Rectal smooth muscle tissue (tissue), 1 donor: ENCODE data around the gene MYH14.

Experiments used
- H3K27ac ChIP-seq: one replicate; pipeline ENCODE4 v1.7.0; 2013; ENCODE audit warnings: low read depth, low read length, inconsistent platforms
- H3K27me3 ChIP-seq: one replicate; pipeline ENCODE4 v1.7.0; 2013; ENCODE audit warnings: low read length; ENCODE audit not compliant: control insufficient read depth, insufficient read depth
- H3K36me3 ChIP-seq: one replicate; pipeline ENCODE4 v1.7.0; 2013; ENCODE audit warnings: low read length; ENCODE audit not compliant: control insufficient read depth, insufficient read depth
- H3K4me1 ChIP-seq: one replicate; pipeline ENCODE4 v1.7.0; 2013; ENCODE audit warnings: low read length; ENCODE audit not compliant: control insufficient read depth, insufficient read depth
- H3K4me3 ChIP-seq: one replicate; pipeline ENCODE4 v1.7.0; 2013; ENCODE audit warnings: low read length
- H3K9ac ChIP-seq: one replicate; pipeline ENCODE4 v1.7.0; 2013; ENCODE audit warnings: low read length

The MYH14 gene

DNA sequence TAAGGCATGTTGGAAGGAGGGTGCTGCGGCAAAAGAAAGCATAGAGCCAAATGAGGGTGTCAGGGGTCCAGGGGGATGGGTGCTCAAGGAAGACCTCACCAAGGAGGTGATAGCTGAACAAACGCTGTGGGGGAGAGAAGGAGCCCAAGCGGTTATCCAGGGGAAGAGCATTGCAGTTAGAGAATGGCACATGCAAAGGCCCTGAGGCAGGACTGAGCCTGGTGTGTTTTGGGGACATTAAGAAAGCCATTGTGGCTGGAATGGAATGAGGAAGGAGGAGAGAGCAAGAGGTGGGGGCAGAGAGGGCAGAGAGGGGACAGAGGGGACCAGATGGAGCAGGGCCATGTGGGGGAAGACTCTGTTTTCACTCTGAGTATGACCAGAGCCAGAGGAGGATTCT is 6.1 kb upstream of the MYH14 start:
- no peak overlapping the region for H3K9ac ChIP-seq
- H3K27me3 ChIP-seq: no peaks in the 10 kb centered on the region
- H3K36me3 ChIP-seq: peaks cover 2% of the 10 kb centered on the region
- H3K4me1 ChIP-seq: no peaks in the 10 kb centered on the region
- H3K27ac ChIP-seq: no peak overlapping the region
- no peak overlapping the region for H3K4me3 ChIP-seq

DNA sequence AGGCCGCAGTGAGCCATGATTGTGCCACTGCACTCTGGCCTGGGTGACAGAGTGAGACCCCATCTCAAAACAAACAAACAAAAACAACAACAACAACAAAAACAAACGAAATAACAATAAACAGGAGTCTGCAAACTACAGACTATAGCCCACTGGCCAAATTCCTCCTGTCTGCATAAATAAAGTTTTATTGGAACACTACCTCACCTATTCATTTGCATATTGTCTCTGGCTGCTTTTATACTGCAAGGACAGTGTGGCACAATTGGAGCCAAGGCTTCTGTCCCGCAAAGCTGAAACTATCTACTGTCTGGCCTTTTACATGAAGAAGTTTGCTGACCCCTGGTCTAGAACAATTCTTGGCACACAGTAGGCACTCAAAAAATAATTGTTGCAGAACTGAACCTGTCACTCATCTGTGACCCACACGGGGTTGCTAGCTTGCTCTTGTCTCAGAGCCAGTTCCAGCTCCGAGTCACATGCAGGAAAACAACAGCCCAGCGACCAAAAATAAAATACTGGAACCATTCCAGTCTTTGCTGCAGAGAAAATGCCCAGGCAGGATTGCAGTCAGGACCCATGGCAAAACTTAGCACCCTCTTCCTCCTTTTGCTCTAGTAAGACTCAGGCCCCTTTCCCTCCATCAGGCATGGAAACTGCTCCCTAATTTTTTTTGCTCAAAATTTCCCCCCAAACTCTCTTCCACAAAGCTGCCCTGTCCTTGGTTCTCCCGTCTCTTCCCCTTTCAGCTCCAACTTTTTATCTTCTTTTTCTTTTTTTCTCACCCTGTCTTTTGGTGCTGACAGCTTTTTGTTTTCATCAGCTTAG is 4.8 kb upstream of the MYH14 start:
- Histone ChIP-seq H3K4me3 (no peak overlapping the region), H3K4me1 (no peaks in the 10 kb centered on the region), H3K27me3 (no peaks in the 10 kb centered on the region), H3K36me3 (peaks cover 2% of the 10 kb centered on the region), H3K27ac (no peak overlapping the region), H3K9ac (no peak overlapping the region)

DNA sequence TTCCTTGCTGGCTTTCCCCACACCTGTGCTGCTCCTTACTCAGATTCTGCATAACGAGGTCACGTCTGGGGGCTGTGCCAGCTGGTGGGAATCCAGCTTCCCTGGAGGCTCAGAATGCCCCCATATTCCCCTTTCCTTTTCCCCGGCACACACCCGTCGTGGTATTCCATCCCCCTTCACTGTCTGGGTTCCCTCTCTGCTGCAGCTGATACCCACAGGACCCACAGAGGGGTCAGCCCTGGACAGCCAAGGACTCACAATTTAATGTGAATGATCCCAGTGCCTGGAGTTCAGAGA is 4.2 kb upstream of the MYH14 start:
- Histone ChIP-seq H3K36me3 (peaks cover 2% of the 10 kb centered on the region), H3K9ac (no peak overlapping the region), H3K4me1 (no peaks in the 10 kb centered on the region), H3K27me3 (peaks cover 4% of the 10 kb centered on the region), H3K4me3 (no peak overlapping the region), H3K27ac (no peak overlapping the region)

DNA sequence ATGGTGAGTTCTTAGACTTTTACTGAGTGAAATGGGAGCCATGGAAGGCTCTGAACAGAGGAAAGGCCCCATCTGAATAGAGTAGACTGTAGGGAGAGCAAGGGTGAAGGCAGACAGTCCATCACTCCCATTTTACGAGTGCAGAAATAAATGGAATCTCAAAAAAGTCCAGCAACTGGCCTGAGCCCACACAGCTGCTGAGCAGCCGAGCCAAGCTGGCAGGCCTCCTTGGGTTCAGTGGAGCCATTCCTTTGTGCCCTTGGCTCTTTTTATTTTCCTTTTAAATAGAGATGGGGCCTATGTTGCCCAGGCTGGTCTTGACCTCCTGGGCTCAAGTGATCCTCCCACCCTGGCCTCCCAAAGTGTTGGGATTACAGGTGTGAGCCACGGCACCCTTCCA is 1.0 kb upstream of the MYH14 start:
- no peak overlapping the region for H3K9ac ChIP-seq
- H3K4me3 ChIP-seq: no peak overlapping the region
- H3K27ac ChIP-seq: no peak overlapping the region
- H3K4me1 ChIP-seq: no peaks in the 10 kb centered on the region
- peaks cover 10% of the 10 kb centered on the region for H3K27me3 ChIP-seq
- peaks cover under 1% of the 10 kb centered on the region for H3K36me3 ChIP-seq

DNA sequence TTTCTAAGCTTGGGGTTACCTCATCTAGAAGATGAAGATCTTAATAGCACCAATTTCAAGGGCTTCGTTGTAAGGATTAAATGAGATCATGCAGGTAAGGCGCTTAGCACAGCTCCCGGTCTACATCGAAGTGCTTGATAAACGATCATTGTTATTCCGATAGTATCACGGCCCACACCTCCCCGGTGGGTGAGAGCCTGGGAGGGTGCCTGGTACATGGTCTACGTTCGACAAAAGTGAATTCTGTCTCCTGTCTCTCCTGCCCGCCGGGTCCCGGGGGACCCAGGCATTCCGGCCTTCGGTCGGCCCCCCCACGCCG is 501 bp upstream of the MYH14 start:
- H3K27ac ChIP-seq: no peak overlapping the region
- H3K36me3 ChIP-seq: no peaks in the 10 kb centered on the region
- no peaks in the 10 kb centered on the region for H3K4me1 ChIP-seq
- peak overlapping the region; percentile 19 for H3K4me3 ChIP-seq
- H3K27me3 ChIP-seq: peaks cover 10% of the 10 kb centered on the region
- H3K9ac ChIP-seq: no peak overlapping the region

DNA sequence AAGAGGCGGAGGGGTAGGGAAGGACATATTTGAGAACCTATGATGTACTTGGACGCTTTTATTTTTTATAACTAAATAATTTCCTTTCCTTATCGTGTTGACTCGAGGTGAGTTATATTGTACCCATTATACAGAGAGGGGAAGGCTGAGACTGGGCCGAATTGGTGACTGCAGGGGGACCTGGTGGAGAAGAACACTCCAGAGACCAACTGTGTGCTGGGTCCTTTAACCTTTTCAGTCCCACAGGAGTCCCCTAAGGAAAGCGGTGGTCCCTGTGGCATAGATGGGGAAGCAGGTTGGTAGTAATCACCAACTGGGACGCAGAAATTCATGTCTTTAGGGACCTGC is 633 bp downstream of the MYH14 start:
- H3K4me1 ChIP-seq: no peaks in the 10 kb centered on the region
- H3K9ac ChIP-seq: no peak overlapping the region
- H3K36me3 ChIP-seq: no peaks in the 10 kb centered on the region
- no peak overlapping the region for H3K27ac ChIP-seq
- peak overlapping the region; percentile 32 for H3K4me3 ChIP-seq
- peaks cover 10% of the 10 kb centered on the region for H3K27me3 ChIP-seq

DNA sequence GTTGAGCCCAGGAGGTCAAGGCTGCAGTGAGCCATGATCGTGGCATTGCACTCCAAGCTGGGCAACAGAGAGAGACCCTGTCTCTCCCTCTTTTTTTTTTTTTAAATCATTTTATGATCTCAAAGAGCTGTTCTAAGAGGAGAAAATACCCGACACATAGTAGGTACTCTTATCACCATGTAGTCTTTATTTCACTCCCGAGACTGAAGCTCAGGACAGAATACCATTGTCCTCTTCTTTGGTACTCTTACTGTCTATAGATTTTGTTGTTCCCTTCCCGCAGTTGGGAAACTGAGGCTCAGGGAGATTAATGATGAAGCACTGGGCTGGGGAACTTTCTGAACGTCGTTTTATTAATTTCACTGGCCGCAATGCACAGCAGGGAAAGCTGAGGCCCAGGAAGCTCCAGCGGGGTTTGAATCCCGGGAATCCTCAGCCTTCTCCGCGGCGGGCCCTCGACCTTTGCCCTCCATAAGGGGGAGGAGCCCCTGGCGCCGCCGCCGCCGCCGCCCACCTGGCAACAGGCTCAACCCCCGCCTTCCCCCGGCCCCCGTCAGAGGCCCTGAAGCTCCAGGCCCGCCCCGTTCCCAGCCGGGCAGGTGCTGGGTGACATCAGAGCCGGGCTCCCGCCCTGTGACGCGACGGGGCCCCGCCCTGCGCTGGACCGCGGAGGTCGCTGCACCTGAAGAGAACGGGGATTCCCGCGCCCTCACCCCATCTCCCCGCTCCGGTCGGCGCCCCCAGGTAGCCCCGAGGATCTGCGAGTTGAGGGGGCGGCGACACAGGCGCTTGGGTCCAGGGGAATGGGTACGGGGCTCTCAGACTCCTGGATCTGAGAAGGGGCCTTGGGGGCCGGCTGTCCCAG is 1.6 kb downstream of the MYH14 start:
- no peaks in the 10 kb centered on the region for H3K4me1 ChIP-seq
- H3K36me3 ChIP-seq: no peaks in the 10 kb centered on the region
- peaks cover 10% of the 10 kb centered on the region for H3K27me3 ChIP-seq
- H3K9ac ChIP-seq: no peak overlapping the region
- H3K27ac ChIP-seq: no peak overlapping the region
- H3K4me3 ChIP-seq: peak overlapping the region; percentile 35

DNA sequence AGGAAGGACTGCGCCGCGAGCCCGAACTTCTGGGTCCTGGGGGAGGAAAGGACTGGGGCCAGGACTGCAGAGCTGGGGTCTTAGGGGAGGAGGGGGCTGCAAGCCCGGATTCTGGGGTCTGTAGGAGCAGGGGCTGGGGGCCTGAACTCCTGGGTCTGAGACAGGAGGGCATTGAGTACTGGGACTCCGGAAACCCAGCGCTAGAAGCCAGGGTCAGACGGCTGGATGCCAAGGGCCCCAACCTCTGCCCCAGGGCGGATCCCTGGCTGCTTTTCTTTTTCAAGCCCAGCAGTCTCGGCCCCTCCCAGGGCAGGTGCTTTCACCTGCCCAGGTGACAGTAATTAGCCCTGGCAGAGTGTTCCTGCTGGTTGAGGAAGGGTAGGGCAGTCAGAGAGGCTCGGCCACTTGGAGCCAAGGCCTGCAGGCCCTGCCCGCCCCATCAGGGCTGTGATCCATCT is 2.3 kb downstream of the MYH14 start:
- Histone ChIP-seq H3K36me3 (no peaks in the 10 kb centered on the region), H3K9ac (no peak overlapping the region), H3K27ac (no peak overlapping the region), H3K27me3 (peaks cover 10% of the 10 kb centered on the region), H3K4me3 (peak overlapping the region; percentile 35), H3K4me1 (no peaks in the 10 kb centered on the region)

DNA sequence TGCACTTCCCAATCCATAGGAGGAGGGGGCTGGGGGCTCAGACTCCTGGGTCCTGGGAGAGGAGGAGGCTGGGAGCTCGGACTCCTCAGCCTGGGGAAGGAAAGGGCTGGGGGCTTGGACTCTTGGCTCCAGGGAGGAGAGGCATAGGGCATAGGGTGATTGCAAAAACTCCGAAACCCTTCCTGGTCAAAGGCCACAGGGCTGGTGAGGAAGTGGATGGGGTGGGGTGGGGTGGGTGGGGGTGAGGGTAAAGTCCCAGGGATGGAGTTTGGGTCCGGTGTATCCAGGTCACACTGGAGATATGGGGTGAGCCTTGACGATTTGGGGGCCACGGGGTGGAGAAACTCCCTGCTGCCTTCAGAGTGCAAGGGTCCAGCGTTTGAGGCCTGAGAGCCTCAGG is 2.8 kb downstream of the MYH14 start:
- Histone ChIP-seq H3K36me3 (no peaks in the 10 kb centered on the region), H3K4me1 (no peaks in the 10 kb centered on the region), H3K9ac (peak overlapping the region; percentile 10), H3K27me3 (peaks cover 10% of the 10 kb centered on the region), H3K27ac (no peak overlapping the region), H3K4me3 (no peak overlapping the region)

DNA sequence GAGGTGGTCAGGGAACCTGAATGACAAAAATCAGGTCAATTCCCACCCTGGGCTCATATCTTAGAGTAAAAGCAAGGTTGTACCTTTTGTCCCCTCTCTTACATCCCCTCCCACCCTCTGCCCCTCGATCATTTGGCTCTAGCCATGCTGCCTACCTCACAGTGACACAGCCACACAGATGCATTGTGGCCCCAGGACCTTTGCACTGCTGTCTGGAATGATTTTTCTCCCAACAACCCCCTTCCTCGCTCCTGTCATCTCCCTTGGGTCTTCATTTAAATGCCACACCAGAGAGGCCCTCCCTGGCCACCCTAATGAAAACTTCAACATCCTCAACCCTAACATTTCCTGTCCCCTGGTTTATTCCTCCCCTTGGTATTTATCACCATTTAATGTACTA is 4.3 kb downstream of the MYH14 start:
- no peak overlapping the region for H3K4me3 ChIP-seq
- no peak overlapping the region for H3K27ac ChIP-seq

DNA sequence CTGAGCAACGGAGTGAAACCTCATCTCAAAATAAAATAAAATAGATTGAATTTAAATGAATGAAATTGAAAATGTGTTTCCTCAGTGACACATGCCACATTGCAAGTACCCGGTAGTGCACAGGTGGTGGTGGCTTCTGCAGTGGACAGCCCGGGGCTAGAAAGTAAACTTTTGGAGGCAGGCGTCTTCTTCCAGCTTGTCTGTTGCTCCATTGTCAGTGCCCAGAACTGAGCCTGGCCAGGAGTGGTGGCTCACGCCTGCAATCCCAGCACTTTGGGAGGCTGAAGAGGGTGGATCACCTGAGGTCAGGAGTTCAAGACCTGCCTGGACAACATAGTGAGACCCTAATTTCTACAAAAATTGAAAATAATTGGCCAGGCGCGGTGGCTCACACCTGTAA is 5.7 kb downstream of the MYH14 start:
- Histone ChIP-seq H3K36me3 (peaks cover 2% of the 10 kb centered on the region), H3K4me3 (no peak overlapping the region), H3K27me3 (peaks cover 7% of the 10 kb centered on the region), H3K9ac (no peak overlapping the region), H3K27ac (no peak overlapping the region), H3K4me1 (no peaks in the 10 kb centered on the region)

More for the DNA sequence above, 4.3 kb downstream of the MYH14 start:
- Histone ChIP-seq H3K36me3 (peaks cover 2% of the 10 kb centered on the region), H3K4me1 (no peaks in the 10 kb centered on the region), H3K9ac (no peak overlapping the region), H3K27me3 (peaks cover 10% of the 10 kb centered on the region)

DNA sequence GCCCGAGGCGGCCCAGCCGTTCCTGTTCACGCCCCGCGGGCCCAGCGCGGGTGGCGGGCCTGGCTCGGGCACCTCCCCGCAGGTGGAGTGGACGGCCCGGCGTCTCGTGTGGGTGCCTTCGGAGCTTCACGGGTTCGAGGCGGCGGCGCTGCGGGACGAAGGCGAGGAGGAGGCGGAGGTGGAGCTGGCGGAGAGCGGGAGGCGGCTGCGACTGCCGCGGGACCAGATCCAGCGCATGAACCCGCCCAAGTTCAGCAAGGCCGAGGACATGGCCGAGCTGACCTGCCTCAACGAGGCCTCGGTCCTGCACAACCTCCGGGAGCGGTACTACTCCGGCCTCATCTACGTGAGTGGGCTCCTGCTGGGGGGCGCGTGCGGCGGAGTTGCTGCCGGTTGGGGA is 7.0 kb downstream of the MYH14 start:
- Histone ChIP-seq H3K9ac (no peak overlapping the region), H3K4me3 (no peak overlapping the region), H3K27ac (no peak overlapping the region), H3K27me3 (no peaks in the 10 kb centered on the region), H3K4me1 (no peaks in the 10 kb centered on the region), H3K36me3 (peaks cover 2% of the 10 kb centered on the region)

DNA sequence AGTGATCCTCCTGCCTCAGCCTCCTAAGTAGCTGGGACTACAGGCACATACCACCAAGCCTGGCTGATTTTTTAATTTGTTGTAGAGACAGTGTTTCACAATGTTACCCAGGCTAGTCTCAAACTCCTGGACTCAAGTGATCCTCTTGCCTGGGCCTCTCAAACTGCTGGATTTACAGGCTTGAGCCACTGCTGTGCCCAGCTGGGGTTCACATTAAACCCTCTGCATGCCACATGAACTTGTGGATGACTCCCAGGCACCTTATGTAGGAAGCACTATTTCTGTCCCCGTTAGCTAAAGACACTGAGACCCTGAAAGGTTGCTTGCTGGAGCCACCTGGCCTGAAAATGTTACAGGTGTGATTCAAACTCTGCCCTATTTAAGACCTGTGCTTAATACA is 10.5 kb downstream of the MYH14 start:
- peaks cover 2% of the 10 kb centered on the region for H3K36me3 ChIP-seq
- H3K9ac ChIP-seq: no peak overlapping the region
- no peak overlapping the region for H3K27ac ChIP-seq
- H3K4me3 ChIP-seq: no peak overlapping the region
- H3K27me3 ChIP-seq: no peaks in the 10 kb centered on the region
- H3K4me1 ChIP-seq: no peaks in the 10 kb centered on the region
